HG02798 (cell line): ENCODE data around the gene DTNB.

ENCODE experiments used
- ATAC-seq: cut with Tn5 transposase; IDR thresholded peaks from one replicate; pipeline ENCODE4 v1.9.1; 2021; ENCODE audit warnings: mild to moderate bottlenecking; ENCODE audit not compliant: unreplicated experiment, poor library complexity

Gene DTNB

GRCh38 chr2:25592766-25593292 lies 80.5 kb downstream of the DTNB start:
- ATAC-seq, result no peak

- no peak for ATAC-seq
These were observed 82.4 kb downstream of the DTNB start for GRCh38 chr2:25590921-25591505.

- no peak for ATAC-seq
These were observed 83.6 kb downstream of the DTNB start for GRCh38 chr2:25589676-25590205.

GRCh38 chr2:25588576-25588975 lies 84.8 kb downstream of the DTNB start:
- ATAC-seq, result no peak

- ATAC-seq, result no peak
These were observed 86.0 kb downstream of the DTNB start for GRCh38 chr2:25587361-25587760.

- ATAC-seq, result peak; percentile 85
These were observed 86.6 kb downstream of the DTNB start for GRCh38 chr2:25586726-25587144.

- no peak for ATAC-seq
These were observed 88.2 kb downstream of the DTNB start for GRCh38 chr2:25585189-25585588.

GRCh38 chr2:25582077-25582830 lies 91.1 kb downstream of the DTNB start:
- ATAC-seq, result no peak

- no peak for ATAC-seq
These were observed 96.8 kb downstream of the DTNB start for GRCh38 chr2:25576596-25576995.

GRCh38 chr2:25572638-25573037 lies 100.7 kb downstream of the DTNB start:
- ATAC-seq, result no peak

- ATAC-seq, result no peak
These were observed 103.1 kb downstream of the DTNB start for GRCh38 chr2:25570161-25570845.

- no peak for ATAC-seq
These were observed 106.0 kb downstream of the DTNB start for GRCh38 chr2:25567406-25567805.

GRCh38 chr2:25566694-25567093 lies 106.7 kb downstream of the DTNB start:
- ATAC-seq, result peak; percentile 72

GRCh38 chr2:25566094-25566493 lies 107.3 kb downstream of the DTNB start:
- ATAC-seq, result no peak

- ATAC-seq, result no peak
These were observed 112.1 kb downstream of the DTNB start for GRCh38 chr2:25561136-25561850.

- no peak for ATAC-seq
These were observed 114.2 kb downstream of the DTNB start for GRCh38 chr2:25559148-25559547.

- peak; percentile 68 for ATAC-seq
These were observed 115.1 kb downstream of the DTNB start for GRCh38 chr2:25558262-25558661.

GRCh38 chr2:25557179-25558036 lies 116.0 kb downstream of the DTNB start:
- peak; percentile 51 for ATAC-seq

- no peak for ATAC-seq
These were observed 121.1 kb downstream of the DTNB start for GRCh38 chr2:25552318-25552717.
